ENCODE data around the gene WAC.
"Not testable (repeated sequence)": the region's sequence is repeated elsewhere in the genome, so short reads cannot be mapped to it uniquely, and the experiment has no call there.

The WAC gene

DNA sequence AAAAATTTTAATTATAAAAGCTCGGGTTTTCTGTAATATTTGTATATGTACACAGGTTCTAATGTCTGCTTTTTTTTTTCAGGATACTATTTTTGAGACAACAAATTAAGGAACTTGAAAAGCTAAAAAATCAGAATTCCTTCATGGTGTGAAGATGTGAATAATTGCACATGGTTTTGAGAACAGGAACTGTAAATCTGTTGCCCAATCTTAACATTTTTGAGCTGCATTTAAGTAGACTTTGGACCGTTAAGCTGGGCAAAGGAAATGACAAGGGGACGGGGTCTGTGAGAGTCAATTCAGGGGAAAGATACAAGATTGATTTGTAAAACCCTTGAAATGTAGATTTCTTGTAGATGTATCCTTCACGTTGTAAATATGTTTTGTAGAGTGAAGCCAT lies 86.5 kb downstream of the WAC start:
- DNase-seq = no peak

DNA sequence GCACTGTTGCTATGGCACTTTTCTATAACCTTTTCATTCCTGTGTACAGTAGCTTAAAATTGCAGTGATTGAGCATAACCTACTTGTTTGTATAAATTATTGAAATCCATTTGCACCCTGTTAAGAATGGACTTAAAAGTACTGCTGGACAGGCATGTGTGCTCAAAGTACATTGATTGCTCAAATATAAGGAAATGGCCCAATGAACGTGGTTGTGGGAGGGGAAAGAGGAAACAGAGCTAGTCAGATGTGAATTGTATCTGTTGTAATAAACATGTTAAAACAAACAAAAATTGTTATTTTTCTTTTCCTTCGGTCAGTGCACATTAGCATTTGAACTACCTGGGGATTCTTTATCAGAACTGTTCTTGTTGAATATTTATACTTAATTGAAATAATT lies 87.3 kb downstream of the WAC start:
- no peak for DNase-seq

DNA sequence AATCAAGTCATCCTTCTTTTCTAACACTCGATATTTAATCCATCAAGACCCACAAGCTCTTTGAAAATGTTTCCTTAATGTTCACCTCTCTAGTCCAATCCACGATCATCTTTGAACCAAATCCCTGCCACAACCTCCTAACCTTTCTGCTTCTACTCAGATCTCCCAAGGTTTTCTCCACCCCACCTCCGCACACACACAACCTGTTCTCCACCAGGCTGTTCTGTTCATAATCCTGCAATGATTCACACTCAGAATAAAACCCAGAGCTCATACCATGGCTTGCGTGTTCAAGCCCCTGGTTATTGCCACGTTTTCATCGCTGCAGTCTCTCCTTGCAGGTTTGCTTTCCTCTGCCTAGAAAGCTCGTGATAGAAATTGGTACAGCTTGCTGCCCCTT lies 90.6 kb downstream of the WAC start:
- DNase-seq = no peak

DNA sequence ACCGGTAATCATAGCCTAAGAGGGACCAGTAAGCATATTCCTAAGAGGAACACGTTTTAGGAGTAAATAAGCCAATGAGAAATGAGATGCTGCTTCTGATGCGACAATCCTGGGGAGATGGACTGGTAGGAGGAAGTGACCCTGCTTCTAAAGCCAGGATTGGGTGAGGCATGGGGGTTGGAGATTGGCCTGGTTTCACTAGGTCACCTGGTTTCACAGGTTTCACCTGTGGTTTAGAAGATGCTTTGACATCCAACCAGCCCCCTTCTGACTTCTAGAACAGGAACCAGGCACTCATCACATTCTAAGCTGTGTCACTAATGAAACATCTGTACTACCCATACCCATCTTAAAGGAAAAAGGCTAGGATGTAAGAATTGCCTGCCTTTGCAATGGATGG lies 91.4 kb downstream of the WAC start:
- DNase-seq = no peak

DNA sequence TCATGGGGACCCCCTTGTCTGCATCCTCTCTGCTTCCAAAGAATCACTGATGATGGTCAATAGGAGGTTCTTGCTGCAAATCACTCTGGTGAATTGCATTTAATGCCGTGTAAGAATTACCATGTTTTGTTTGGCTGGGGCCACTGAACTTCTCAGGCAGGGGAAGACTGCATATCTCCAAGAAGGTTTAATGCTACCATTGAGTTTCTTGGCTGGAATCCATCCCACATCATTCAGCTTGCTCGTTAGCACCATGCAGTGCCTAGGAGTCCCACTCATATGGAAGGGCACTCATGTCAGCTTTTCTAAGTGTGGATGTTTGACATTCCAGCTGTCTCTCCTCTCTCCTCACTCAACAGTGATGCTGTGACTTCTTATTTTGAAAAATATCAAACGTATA lies 94.2 kb downstream of the WAC start:
- DNase-seq = no peak

DNA sequence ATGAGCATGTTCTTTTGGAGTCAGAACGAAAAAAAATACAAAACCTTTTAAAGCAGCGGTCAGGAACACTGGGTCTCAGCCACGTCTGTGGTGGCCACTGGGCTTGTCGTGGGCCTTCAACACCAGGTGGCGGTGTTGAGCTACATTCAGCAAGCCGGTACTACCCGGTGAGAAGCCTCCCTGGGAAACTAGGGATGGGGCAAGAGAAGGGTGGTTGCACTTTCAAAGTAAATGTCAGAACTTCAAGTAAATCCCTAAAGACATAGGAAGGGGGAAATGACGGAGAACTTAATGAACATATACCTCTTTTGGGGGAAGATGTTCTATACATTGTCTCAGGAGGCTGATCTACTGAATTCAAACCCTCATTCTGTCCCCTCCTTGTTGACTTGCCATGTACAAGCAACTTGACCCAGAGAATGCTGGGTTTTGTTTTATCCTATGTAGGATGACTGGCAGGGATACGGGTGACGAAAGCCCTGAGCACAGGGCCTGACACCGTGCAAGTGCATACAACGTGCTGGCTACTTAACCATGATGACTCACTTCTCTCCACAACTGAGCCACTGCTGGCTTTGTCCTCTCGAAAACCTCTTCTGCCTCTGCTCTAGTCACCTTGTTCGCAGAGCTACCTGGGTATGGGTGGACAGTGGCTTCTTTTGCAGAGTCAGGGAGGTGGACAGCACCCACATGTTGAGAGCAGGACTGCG lies 95.4 kb downstream of the WAC start:
- DNase-seq = peak; percentile 20

DNA sequence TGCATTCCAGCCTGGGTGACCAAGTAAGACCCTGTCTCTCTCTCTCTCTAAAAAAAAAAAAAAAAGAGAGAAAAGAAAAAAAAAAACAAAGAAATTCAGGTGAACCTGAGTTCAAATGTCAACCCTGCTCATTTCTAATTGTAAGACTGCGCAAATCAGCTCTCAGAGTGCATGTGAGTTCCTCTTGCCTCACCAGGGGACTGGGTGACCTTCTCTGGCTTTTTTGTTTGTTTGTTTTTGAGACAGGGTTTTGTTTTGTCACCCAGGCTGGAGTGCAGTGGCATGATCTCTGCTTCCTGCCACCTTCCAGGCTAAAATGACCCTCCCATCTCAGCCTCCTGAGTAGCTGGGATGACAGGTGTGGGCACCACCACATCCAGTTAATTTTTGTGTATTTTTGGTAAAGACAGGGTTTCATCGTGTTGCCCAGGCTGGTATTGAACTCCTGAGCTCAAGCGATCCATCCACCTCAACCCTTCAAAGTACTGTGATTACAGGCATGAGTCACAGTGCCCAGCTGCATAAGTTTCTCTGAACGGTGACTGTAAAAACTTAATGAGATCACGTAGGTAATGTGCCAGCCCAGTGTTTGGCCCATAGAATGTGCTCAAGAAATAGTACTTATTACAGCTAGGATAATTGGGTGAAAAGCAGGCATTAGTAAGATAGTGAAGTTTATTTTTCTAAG lies 99.1 kb downstream of the WAC start:
- no peak for DNase-seq

DNA sequence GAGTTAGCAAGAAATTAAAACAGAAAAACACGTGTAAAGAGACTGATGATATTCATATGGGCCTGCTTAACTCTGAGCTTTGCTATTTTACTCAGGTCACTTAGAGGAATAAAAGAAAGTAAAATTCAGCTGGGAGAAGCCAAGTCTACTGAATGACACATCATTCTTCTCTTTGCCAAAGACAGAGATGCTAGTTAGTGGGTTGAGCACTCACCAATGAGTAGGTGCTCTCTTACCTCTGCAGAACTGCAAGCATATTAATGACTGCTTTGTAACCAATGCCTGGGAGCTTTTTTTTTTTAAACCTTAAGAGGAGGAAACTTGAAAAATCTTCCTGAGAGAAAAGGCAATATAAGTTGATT lies 99.6 kb downstream of the WAC start:
- DNase-seq = no peak

DNA sequence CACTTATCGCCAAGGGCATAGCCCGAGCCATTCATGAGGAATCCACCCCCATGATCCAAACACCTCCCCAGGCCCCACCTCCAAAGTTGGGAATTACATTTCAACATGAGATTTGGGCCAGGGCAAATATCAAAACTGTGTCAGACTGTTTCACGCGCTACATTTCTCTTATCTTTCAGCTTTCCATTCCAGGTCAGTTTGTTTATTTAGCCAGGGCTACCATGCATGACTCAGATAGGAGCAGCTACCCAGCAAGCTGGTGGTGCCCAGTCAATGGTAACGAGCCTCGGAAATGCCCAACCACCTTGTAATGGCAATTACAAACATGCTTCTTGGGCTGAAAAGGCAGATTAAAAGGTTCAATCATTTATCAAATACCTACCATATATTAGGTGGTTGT lies 100.8 kb downstream of the WAC start:
- no peak for DNase-seq

DNA sequence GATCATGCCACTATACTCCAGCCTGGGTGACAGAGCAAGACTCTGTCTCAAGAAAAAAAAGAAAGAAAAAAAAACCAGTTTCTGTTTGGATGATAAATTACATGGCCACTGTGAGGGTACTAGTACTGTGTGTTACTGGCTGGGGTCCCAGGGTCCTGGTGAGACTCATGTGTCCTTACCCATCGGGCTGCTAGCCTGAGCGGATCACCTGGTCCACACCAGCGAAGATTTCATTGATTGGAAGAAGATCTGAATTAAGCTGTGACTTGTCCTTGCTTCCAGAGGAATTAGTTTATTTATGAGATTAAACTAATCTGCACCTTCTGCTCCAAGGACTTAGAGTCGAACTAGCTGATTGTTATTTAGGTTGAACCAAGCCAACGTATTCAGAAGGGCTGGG lies 104.4 kb downstream of the WAC start:
- DNase-seq = no peak

DNA sequence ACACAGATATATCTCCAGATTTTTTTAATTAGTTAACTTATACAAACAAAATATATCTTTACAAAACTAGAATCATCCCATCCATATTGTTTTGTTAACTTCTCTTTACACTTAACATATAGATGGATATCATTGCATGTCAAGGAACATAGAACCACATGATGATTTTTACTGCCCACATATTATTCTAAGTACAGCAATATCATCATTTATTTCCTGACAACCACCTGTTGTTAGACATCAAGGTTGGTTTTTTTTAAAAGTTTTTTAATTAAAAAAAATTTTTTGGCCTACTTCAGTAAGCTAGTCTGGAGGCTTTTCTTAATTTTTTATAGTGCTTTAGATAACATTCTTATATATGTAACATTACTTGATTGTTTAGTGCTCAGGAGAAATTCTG lies 105.5 kb downstream of the WAC start:
- no peak for DNase-seq

DNA sequence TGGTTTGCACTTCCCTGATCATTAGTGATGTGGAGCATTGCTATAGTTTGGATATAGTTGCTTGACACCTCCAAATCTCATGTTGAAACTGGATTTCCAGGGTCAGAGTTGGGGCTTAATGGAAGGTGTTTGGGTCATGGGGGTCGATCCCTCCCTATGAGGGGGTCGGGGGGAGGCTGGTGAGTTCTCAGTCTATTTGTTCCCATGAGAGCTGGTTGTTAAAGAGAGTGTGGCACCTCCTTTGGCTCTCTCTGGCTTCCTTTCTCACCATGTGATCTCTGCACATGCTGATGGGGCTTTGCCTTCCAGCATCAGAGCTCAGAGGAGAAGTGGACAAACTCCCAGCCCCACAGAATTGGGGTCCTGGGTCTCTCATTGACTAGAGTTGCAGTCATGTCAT lies 107.6 kb downstream of the WAC start:
- no peak for DNase-seq

DNA sequence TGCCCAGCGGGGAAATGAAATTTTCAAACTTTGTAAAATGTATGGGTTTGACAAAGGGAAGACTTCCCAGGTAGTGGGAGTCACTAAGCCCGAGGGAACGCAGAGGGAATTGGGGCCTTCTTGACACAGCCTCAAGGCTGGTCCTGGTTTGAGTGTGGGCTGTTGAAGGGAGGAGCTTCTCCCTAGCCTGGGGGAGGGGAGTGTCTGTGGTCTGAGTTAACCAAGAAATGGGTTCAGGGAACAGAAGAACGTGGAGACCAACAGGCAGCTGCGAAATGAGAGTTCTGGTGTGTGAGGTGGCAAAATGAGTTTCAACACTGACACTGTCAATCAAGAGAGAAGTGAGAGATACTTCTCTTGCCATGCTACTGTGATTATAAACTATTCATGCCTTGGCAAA lies 111.7 kb downstream of the WAC start:
- DNase-seq = no peak

DNA sequence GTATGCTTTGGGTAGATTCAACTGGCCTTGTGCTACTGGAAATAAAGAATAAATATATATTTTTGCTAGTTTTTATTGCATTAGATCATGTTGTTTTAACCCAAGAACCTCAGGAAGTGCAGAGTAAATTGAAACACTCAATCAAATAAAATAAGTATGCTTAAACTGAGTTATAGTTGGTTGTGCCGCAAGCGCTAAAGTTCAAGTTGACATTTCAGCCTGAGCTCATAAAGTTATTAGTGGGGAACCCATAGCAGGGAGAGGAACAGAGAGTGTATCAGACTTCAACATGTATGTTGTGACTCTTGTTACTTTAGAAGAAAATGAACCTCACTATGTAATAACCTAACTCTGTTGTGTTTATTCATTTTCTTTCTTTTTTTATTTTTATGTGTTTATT lies 119.2 kb downstream of the WAC start:
- DNase-seq = no peak

DNA sequence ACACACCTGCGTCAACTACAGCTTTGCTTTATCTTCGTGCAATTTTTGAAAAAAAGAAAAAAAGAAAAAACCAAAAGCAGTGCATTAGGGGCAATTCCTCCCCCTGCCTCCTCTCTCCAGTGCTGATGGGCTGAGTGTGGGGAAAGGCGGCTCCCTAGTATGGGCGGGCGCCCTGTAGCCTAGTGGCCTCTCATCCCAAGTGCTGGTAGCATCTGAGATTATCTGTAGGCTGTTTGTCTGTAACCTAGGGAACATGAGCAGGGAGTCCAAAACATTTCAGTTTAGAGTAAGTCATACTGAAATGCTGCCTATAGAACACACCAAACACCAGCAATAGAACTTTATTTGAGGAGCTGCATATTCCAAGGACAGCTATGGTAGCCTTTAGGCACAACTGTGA lies 119.8 kb downstream of the WAC start:
- no peak for DNase-seq

DNA sequence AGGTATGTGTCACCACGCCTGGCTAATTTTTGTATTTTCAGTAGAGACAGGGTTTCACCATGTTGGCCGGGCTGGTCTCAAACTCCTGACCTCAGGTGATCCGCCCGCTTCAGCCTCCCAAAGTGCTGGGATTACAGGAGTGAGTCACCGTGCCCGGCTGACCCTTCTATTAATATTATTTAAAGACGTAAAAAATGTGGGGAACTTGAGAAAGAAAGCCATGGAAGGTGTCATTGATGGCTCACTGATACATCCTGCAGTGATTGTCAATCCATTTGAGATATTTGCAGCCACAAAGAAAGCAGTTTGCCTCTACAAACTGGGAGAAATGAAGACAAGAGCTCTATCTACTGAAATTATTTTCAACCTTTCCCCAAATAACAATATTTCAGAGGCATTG lies 125.9 kb downstream of the WAC start:
- DNase-seq = not testable (repeated sequence)

DNA sequence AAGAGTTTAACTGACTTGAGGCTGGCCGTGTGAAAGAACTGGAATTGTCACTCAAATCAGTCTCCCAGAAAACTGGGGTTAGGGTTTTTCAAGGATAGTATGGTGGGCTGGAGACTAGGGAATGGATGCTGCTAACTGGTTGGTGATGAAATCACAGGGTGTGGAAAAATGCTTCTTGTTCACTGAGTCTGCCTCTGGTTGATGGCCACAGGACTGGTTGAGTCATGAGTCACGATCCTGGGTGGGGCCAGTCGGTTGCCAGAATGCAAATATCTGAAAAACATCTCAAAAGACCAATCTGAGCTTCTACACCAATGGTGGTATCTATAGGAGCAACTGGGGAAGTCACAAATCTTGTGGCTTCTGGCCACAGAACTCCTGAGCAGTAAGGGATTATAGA lies 128.1 kb downstream of the WAC start:
- DNase-seq = no peak

DNA sequence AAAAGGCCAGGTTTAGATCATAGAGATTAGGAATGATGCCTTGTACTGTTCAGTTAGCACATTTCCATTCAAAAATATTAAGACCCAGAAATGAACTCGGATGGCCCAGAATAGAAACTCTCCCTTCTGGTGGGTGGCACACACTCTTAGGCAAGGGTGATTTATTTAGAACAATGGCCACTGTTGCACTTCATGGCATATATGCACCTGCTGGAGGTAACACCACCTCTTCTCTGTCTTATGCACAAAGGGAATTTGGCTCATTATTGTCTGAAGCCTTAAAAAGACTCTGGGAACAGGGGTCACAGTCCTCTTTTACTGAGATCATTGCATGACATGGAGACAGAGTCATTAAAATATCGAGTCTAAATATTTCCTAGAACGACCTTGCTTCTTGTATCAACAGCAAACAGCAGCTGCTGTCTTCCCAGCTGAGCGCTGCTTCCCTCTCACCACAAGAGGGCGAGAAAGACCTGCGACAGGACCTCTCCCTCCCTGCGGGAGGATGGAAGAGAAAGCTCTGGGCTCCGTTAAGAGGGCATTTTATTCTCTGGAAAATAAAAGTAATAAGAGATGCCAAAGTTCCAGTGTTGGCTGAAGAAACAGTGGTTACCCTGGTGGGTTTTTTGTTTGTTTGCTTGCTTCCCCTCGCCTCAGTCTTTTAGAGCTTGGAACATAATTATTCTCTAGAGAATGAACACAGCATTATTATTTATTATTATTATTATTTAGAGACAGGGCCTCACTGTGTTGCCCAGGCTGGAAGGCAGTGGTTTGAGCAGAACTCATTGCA lies 130.9 kb downstream of the WAC start:
- peak; percentile 53 for DNase-seq

DNA sequence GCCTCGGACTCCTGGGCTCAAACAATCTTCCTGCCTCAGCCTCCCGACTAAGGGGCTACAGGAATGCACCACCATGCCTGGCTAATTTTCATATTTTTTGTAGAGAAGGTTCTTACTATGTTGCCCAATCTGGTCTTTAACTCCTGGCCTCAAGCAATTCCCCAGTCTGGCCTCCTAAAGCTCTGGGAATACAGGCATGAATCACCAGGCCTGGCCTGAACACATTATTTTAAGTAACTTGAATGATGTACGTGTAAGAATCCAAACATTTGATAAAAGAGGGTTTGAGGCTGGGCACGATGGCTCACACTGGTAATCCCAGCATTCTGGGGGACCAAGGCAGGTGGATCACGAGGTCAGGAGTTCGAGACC lies 131.4 kb downstream of the WAC start:
- DNase-seq = no peak

DNA sequence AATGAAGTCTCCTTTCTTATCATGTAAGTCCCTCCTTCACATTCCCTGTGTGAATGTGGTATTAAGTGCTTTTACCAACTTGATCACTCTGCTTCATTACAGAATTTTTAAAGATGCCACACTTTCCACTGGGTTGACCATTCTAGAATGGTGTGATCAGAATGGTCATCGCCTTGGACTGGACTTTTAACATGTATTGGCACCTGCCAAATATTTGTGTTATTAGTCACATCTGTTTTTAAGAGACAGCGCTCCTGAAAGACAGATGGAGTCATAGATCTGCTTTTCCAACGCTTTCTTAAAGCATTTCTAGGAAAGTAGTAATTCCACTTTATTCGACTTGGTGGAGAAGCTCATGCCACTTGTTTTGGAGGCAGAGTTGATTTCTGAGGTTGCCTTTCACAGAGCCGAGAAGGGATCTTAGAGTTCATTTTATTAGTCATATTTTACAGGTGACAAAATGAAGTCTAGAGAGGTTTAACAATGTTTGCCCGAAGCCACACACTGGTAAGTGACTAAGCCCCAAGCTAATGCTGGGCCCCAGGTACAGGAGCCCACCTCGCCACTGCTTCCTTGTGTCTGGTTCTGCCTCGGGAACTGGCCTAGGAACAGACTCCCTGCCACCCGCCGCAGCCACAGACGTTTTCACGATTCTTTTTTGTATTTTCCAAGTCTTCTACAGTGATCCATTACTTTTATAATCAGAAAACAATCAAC lies 134.0 kb downstream of the WAC start:
- no peak for DNase-seq

DNA sequence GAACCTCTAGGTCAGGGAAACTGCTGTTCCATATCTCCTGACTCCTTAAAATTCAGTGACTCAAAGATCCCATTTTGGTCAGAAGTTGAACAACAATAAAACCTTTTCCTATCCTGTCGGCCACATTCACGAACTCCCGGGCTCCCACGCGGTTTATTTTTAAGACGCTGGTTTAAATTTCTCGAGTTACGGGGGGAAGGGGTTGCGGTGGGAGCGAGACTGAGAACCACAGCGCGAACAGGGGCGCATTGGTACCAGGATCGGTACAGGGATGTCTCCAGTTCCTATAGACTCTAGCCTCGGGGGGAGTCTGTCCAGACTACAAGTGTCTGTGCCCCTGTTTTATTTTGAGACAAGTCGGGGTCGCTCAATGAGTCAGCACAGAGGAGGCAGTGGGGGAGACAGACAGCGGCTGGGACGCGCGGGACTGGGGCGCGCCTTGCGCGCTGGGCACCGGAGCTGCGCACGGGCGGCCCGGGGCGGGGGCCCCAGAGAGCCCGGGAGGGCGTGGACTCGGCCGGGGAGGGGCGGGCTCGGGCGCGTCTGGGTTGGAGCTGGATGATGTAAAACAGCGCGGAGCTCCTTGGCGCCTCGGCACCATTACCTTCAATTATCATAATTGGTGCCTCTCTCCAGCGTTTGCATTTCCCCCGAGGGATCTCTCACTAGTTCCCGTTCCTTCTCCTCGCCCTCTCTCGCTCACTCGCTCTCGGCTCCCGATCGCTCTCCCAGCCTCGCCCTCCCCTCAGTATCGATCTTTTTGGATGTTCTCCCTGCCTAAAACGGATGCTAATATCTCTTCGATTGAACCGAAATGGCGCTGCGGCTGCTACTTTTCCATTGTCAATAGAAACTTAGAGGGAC lies 135.7 kb downstream of the WAC start:
- no peak for DNase-seq
